ENCODE data around the gene PCDH9. TPM values are rescaled to one million over a fixed set of nuclear protein-coding genes. Genes with fewer than 3 reads are reported as not detected.

Gene PCDH9
- total and polyA plus RNA-seq, 8 donors = 0.46 to 3.8 (median 1.5) TPM

GRCh38 chr13:67197704-67198103, 32.4 kb downstream of the PCDH9 start:
- FAIRE-seq (peak; percentile 91), DNase-seq (no peak), ATAC-seq (no peak)
- WGBS, 2 donors = 97 to 100% methylated on average over 1 of the region's 1 CpG
- H3K9me3 ChIP-seq = no peaks in the 10 kb centered on the region
- H3K36me3 ChIP-seq = no peaks in the 10 kb centered on the region
- intact Hi-C loops (cut with DNase I) = no loop called here
- no peak overlapping the region for H3K4me3 ChIP-seq
- no peak for TF ChIP-seq CTCF (IDR thresholded peaks at IDR 0.05)
- H3K27me3 ChIP-seq = peaks cover 0 to 14% (median 3%) of the 10 kb centered on the region in 4 donors
- peaks cover 0 to 4% (median 0%) of the 10 kb centered on the region in 3 donors for H3K4me1 ChIP-seq
- H3K27ac ChIP-seq = no peak overlapping the region

DNA sequence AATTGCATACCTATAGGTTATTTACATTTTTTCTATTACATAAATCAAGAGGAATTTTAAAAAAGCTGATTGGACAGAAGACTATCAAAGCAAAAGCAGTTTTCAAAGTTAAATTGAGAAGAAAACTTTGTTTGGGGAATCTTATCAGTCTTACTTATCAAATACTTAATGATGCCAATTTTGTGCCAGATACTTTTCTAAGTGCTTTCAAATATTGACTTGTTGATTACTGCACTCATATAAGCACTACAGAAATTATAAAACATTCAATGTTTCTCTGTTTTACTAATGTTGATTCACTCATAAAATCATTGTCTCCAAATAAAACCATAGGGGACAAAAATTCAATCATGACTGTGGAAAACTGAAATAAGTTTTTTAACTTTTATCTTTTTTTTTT, 36.2 kb downstream of the PCDH9 start:
- FAIRE-seq (peak; percentile 17), DNase-seq (no peak), ATAC-seq (no peak)
- intact Hi-C loops (cut with DNase I) = no loop called here
- Histone ChIP-seq H3K36me3 (no peaks in the 10 kb centered on the region), H3K4me3 (no peak overlapping the region), H3K9me3 (no peaks in the 10 kb centered on the region), H3K4me1 (peaks cover 0 to 4% (median 0%) of the 10 kb centered on the region in 3 donors), H3K27ac (no peak overlapping the region), H3K27me3 (peaks cover 0 to 14% (median 4%) of the 10 kb centered on the region in 4 donors)
- TF ChIP-seq CTCF (IDR thresholded peaks at IDR 0.05) = no peak

DNA sequence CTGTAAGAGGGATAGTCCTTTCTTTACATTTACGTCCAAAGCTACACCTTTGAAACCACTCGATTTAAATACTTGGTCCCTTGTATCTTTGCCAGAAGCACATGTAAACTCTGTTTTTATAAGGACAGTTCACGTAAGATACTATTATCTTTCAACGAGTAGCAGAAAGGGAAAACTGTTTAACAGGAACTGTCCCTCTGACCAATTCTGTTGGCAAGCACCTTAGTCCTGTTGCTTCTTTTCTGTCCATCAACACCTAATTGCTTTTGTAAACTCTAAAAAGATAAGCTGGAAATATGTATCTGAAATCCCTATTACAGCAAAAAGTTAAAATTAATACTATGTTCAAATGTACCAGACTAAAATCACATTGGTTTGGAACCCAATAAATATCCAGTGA, 37.4 kb downstream of the PCDH9 start:
- no peak overlapping the region for H3K4me3 ChIP-seq
- no peak for FAIRE-seq
- peaks cover 0 to 4% (median 0%) of the 10 kb centered on the region in 3 donors for H3K4me1 ChIP-seq
- TF ChIP-seq CTCF (IDR thresholded peaks at IDR 0.05) = no peak
- H3K27ac ChIP-seq = no peak overlapping the region
- H3K27me3 ChIP-seq = peaks cover 0 to 11% (median 2%) of the 10 kb centered on the region in 4 donors
- DNase-seq = no peak
- WGBS, 2 donors = 61 to 75% methylated on average over 4 of the region's 4 CpGs
- no peaks in the 10 kb centered on the region for H3K36me3 ChIP-seq
- H3K9me3 ChIP-seq = no peaks in the 10 kb centered on the region
- intact Hi-C loops (cut with DNase I) = no loop called here
- ATAC-seq = no peak

GRCh38 chr13:67186995-67187569, 43.1 kb downstream of the PCDH9 start:
- Histone ChIP-seq H3K9me3 (no peaks in the 10 kb centered on the region), H3K27me3 (peaks cover 0 to 2% (median 0%) of the 10 kb centered on the region in 4 donors), H3K4me1 (no peaks in the 10 kb centered on the region), H3K36me3 (no peaks in the 10 kb centered on the region), H3K4me3 (no peak overlapping the region), H3K27ac (no peak overlapping the region)
- DNase-seq (no peak), ATAC-seq (no peak), FAIRE-seq (no peak)
- intact Hi-C loops (cut with DNase I) = no loop called here
- TF ChIP-seq CTCF (IDR thresholded peaks at IDR 0.05) = no peak
- whole genome bisulfite sequencing, 2 donors = 69 to 71% methylated on average over 6 of the region's 6 CpGs

DNA sequence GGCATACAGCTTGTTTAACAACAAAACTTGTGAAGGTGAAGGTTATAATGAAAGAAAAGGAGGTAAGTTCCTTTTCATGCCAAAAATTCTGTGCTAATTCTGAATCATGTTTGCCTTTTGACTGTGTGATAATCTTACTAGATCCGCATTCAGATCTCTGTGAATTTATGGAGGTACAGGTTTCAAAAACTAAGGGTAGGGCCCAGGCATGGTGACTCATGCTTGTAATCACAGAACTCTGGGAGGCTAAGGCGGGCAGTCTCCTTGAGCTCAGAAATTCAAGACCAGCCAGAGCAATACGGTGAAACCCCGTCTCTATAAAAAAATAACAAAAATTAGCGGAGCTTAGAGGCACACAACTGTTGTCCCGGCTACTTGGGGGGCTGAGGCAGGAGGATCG, 45.9 kb downstream of the PCDH9 start:
- intact Hi-C loops (cut with DNase I) = no loop called here
- Histone ChIP-seq H3K27me3 (no peaks in the 10 kb centered on the region), H3K4me1 (no peaks in the 10 kb centered on the region), H3K36me3 (no peaks in the 10 kb centered on the region), H3K27ac (no peak overlapping the region), H3K4me3 (no peak overlapping the region), H3K9me3 (no peaks in the 10 kb centered on the region)
- 88 to 94% methylated on average over 7 of the region's 7 CpGs for whole genome bisulfite sequencing, 2 donors
- ATAC-seq = no peak
- TF ChIP-seq CTCF (IDR thresholded peaks at IDR 0.05) = no peak
- no peak for FAIRE-seq
- no peak for DNase-seq
